Measurements from ENCODE around the gene CCDC102A.

DNA sequence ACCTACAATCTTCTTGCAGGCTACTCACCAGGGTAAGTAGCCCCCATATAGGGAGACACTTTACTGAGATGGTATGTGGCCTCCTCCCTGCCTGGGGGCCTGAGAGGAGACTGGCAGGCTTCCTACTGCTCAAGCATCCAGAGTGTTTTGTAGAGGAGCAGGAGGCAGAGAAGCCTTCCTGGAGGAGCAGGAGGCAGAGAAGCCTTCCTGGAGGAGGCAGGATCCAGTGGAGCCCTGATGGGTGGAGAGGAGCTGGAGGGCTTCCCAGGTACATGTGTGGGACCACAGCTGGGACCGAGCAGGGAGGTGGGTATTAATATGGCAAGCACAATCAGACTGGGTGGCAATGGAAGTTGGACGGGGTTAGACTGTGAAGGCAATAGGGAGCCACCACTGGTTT lies 4.0 kb upstream of the CCDC102A start:
- TF ChIP-seq ZNF274 (IDR thresholded peaks at IDR 0.05; ENCODE audit: low read depth, low read length) (no peak), SUZ12 (IDR thresholded peaks at IDR 0.05; ENCODE audit: extremely low read depth, insufficient read depth, insufficient read length) (no peak), YY1 (IDR thresholded peaks at IDR 0.05; ENCODE audit: insufficient read depth, insufficient read length) (no peak)

All from NT2/D1 (cell line).